Nephron (organoid): ENCODE measurements around the gene PDE6H.
A peak's percentile ranks its signal among the peaks of the same experiment; 100 is the strongest.

Experiments
- H3K27ac Mint-ChIP-seq, 3 experiments: 2 replicates each; pipeline ENCODE4 v1.8.0; 2020; ENCODE audit warnings: mixed read lengths in 3 of 3, mild to moderate bottlenecking in 2 of 3, moderate library complexity in 1 of 3
- H3K27me3 Mint-ChIP-seq: 2 replicates; pipeline ENCODE4 v1.8.0; 2021; ENCODE audit warnings: low read depth, mild to moderate bottlenecking, moderate library complexity, mixed read lengths
- H3K36me3 Mint-ChIP-seq: 2 replicates; pipeline ENCODE4 v1.8.0; 2020; ENCODE audit warnings: low read depth, mixed read lengths
- H3K4me1 Mint-ChIP-seq: 2 replicates; pipeline ENCODE4 v1.8.0; 2020; ENCODE audit warnings: mixed read lengths
- H3K4me3 Mint-ChIP-seq, 3 experiments: 2 replicates each; pipeline ENCODE4 v1.8.0; 2020; ENCODE audit warnings: mild to moderate bottlenecking in 3 of 3, mixed read lengths in 3 of 3, moderate library complexity in 2 of 3
- H3K9me3 Mint-ChIP-seq: 2 replicates; pipeline ENCODE4 v1.8.0; 2020; ENCODE audit warnings: mixed read lengths
- TF ChIP-seq, protein P1 (sequence below), 3 experiments: fragments of 200-600 bp; sonication (generic); IDR thresholded peaks; one replicate each; pipeline ENCODE4 v1.5.0; 2021; ENCODE audit warnings: antibody characterized with exemption in 3 of 3; ENCODE audit not compliant: unreplicated experiment in 3 of 3

PDE6H gene

DNA sequence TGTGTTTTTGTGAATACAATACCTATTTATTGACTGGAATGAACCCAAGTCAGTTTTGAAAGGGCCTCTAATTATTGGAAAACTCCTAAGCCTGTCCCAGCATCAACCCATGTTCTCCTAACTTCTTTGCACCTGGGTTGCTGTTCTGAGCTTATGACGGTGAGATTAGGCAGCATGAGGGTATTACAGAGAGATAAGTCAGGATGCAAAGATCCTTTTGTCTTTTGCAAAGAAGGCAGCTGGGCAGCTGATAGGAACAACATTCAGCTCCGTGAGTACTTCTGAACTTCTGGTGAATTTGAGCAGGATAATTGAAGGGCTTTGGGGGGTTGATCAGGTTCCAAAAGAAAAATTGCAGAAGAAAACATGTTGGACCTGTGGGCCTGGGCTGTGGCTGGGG, at the start of gene PDE6H:
Gene PDE6H (plus strand): TSS at position 227 of the 400 bp plus-strand sequence. CDS start 4,971 bp downstream, outside the sequence.
- H3K4me3 Mint-ChIP-seq, result no peak within 1 kb of the TSS
- no peaks in the 10 kb centered on the region for H3K9me3 Mint-ChIP-seq
- TF ChIP-seq, protein P1, sequence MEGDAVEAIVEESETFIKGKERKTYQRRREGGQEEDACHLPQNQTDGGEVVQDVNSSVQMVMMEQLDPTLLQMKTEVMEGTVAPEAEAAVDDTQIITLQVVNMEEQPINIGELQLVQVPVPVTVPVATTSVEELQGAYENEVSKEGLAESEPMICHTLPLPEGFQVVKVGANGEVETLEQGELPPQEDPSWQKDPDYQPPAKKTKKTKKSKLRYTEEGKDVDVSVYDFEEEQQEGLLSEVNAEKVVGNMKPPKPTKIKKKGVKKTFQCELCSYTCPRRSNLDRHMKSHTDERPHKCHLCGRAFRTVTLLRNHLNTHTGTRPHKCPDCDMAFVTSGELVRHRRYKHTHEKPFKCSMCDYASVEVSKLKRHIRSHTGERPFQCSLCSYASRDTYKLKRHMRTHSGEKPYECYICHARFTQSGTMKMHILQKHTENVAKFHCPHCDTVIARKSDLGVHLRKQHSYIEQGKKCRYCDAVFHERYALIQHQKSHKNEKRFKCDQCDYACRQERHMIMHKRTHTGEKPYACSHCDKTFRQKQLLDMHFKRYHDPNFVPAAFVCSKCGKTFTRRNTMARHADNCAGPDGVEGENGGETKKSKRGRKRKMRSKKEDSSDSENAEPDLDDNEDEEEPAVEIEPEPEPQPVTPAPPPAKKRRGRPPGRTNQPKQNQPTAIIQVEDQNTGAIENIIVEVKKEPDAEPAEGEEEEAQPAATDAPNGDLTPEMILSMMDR (IDR thresholded peaks at IDR 0.05; ENCODE audit: unreplicated experiment in 3 of 3), result no peak
- no peak within 1 kb of the TSS for H3K27ac Mint-ChIP-seq
- H3K4me1 Mint-ChIP-seq, result no peaks in the 10 kb centered on the region
- no peaks in the 10 kb centered on the region for H3K27me3 Mint-ChIP-seq
- H3K36me3 Mint-ChIP-seq, result no peaks in the 10 kb centered on the region

- no peaks in the 10 kb centered on the region for H3K36me3 Mint-ChIP-seq
- H3K9me3 Mint-ChIP-seq, result no peaks in the 10 kb centered on the region
- no peaks in the 10 kb centered on the region for H3K27me3 Mint-ChIP-seq
- TF ChIP-seq, protein P1 (IDR thresholded peaks at IDR 0.05; ENCODE audit: unreplicated experiment in 3 of 3), result no peak
- peaks cover 22% of the 10 kb centered on the region for H3K4me1 Mint-ChIP-seq
- no peak overlapping the region for H3K4me3 Mint-ChIP-seq
- H3K27ac Mint-ChIP-seq, result no peak overlapping the region
Measured at GRCh38 chr12:14923944-14924343, 48.9 kb upstream of the PDE6H start.

- H3K27me3 Mint-ChIP-seq, result no peaks in the 10 kb centered on the region
- no peak overlapping the region for H3K27ac Mint-ChIP-seq
- H3K36me3 Mint-ChIP-seq, result no peaks in the 10 kb centered on the region
- no peaks in the 10 kb centered on the region for H3K9me3 Mint-ChIP-seq
- peaks cover 23% of the 10 kb centered on the region for H3K4me1 Mint-ChIP-seq
- H3K4me3 Mint-ChIP-seq, result no peak overlapping the region
- TF ChIP-seq, protein P1 (IDR thresholded peaks at IDR 0.05; ENCODE audit: unreplicated experiment in 3 of 3), result no peak
Measured at GRCh38 chr12:14924541-14924940, 48.3 kb upstream of the PDE6H start.

GRCh38 chr12:14927267-14927666, 45.6 kb upstream of the PDE6H start:
- Mint-ChIP-seq H3K4me3 (no peak overlapping the region), H3K27ac (peak overlapping the region in 2 of 3 experiments; percentile 64 to 92), H3K36me3 (no peaks in the 10 kb centered on the region), H3K27me3 (no peaks in the 10 kb centered on the region), H3K4me1 (peaks cover 32% of the 10 kb centered on the region), H3K9me3 (no peaks in the 10 kb centered on the region)
- TF ChIP-seq, protein P1 (IDR thresholded peaks at IDR 0.05; ENCODE audit: unreplicated experiment in 3 of 3), result no peak

- Mint-ChIP-seq H3K4me1 (peaks cover 32% of the 10 kb centered on the region), H3K27ac (peak overlapping the region; percentile 92 to 94 (median 92)), H3K27me3 (no peaks in the 10 kb centered on the region), H3K4me3 (peak overlapping the region; percentile 45 to 68 (median 48)), H3K9me3 (no peaks in the 10 kb centered on the region), H3K36me3 (no peaks in the 10 kb centered on the region)
- TF ChIP-seq, protein P1 (IDR thresholded peaks at IDR 0.05; ENCODE audit: unreplicated experiment in 3 of 3), result no peak
Measured at GRCh38 chr12:14928931-14929330, 43.9 kb upstream of the PDE6H start.

DNA sequence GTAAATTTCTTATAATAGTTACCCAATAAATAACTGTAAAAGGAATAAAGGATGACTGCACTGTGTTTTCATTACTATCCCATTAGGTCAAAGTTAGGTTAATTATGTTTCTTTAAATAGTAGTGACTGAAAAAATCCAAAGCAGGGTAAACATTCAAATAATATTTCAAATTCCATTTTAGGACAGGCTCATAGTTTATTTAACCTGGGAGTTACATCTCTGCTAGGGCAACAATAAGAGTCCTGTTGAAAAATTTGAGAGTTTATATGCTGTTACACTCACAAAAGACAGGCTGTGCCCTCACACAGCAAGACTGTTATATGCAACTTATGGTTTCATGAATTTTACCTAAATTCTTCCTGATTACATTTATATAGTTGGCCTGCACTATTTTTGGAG, 42.5 kb upstream of the PDE6H start:
- Mint-ChIP-seq H3K9me3 (no peaks in the 10 kb centered on the region), H3K27me3 (no peaks in the 10 kb centered on the region), H3K36me3 (no peaks in the 10 kb centered on the region), H3K4me3 (peak overlapping the region in 1 of 3 experiments; percentile 27), H3K27ac (peak overlapping the region; percentile 86 to 94 (median 92)), H3K4me1 (peaks cover 40% of the 10 kb centered on the region)
- TF ChIP-seq, protein P1 (IDR thresholded peaks at IDR 0.05; ENCODE audit: unreplicated experiment in 3 of 3), result peak; percentile 23 to 39 (median 32)
